BE2C (cell line): ENCODE results near the gene EPM2A.

Experiments
- DNase-seq: peaks from one replicate; pipeline ENCODE4 v3.0.0-alpha.2; 2020
- H3K27me3 ChIP-seq: fragments of 250-450 bp; sonication (Bioruptor Pico); 2 replicates; pipeline ENCODE4 v1.5.1; 2020; ENCODE audit warnings: mild to moderate bottlenecking
- H3K36me3 ChIP-seq: fragments of 250-450 bp; sonication (Bioruptor Pico); 2 replicates; pipeline ENCODE4 v1.5.1; 2020; ENCODE audit warnings: mild to moderate bottlenecking
- H3K4me1 ChIP-seq: fragments of 250-450 bp; sonication (Bioruptor Pico); 2 replicates; pipeline ENCODE4 v1.5.1; 2020
- H3K4me3 ChIP-seq: 2 replicates; pipeline ENCODE4 v1.5.1; 2011; ENCODE audit warnings: low read depth, low read length
- H3K9me3 ChIP-seq: fragments of 250-450 bp; sonication (Bioruptor Pico); 2 replicates; pipeline ENCODE4 v1.5.1; 2020
- TF ChIP-seq, protein P1 (sequence below): IDR thresholded peaks from 2 replicates; pipeline ENCODE4 v1.5.1; 2012; ENCODE audit warnings: mild to moderate bottlenecking, low read depth, low read length

EPM2A gene

DNA sequence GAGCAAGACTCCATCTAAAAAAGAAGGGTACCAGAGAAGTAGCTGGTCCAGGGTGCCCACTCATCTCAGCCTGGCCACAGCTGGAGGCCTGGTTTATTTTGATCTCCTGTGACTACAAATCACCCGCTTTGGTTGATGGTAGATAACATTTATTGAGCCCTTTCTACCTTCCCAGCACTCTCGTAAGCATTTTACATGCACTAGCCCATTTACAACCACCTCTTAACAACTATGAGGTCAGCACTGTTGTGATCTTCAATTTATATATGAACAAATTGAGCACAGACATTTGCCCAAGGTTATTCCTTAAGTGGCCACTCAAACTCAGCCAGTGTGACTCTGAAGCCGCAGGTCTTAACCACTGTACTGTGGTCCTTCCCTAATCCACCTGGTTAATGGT lies 104.7 kb downstream of the EPM2A start:
- DNase-seq, result no peak
- Histone ChIP-seq H3K27me3 (no peaks in the 10 kb centered on the region), H3K9me3 (no peaks in the 10 kb centered on the region; the same call in 1 of the 2 replicates), H3K36me3 (no peaks in the 10 kb centered on the region), H3K4me1 (no peaks in the 10 kb centered on the region), H3K4me3 (no peak overlapping the region)
- TF ChIP-seq, protein P1, sequence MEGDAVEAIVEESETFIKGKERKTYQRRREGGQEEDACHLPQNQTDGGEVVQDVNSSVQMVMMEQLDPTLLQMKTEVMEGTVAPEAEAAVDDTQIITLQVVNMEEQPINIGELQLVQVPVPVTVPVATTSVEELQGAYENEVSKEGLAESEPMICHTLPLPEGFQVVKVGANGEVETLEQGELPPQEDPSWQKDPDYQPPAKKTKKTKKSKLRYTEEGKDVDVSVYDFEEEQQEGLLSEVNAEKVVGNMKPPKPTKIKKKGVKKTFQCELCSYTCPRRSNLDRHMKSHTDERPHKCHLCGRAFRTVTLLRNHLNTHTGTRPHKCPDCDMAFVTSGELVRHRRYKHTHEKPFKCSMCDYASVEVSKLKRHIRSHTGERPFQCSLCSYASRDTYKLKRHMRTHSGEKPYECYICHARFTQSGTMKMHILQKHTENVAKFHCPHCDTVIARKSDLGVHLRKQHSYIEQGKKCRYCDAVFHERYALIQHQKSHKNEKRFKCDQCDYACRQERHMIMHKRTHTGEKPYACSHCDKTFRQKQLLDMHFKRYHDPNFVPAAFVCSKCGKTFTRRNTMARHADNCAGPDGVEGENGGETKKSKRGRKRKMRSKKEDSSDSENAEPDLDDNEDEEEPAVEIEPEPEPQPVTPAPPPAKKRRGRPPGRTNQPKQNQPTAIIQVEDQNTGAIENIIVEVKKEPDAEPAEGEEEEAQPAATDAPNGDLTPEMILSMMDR, result no peak

DNA sequence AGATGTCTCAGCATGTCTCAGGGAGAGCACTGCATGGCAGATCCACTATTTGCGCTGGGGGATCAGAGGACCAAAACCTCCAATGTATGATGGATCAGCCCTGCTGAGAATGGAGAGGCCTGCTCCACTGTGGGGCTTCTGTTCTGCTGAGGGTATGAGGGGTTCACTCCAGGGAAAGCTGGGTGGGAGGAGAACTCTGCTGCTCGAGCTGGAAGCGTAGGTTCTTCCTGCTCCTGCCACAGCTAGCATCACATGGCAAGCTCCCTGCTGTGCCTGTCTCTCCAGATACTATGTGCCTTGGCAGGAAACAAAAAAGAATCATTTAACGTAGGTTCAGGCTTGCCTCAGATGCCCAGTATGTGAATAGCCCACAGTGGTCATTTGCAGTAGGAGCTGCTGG lies 105.8 kb downstream of the EPM2A start:
- no peak overlapping the region for H3K4me3 ChIP-seq
- no peaks in the 10 kb centered on the region for H3K36me3 ChIP-seq
- no peak for DNase-seq
- H3K27me3 ChIP-seq, result no peaks in the 10 kb centered on the region
- H3K4me1 ChIP-seq, result no peaks in the 10 kb centered on the region
- TF ChIP-seq, protein P1, result no peak
- H3K9me3 ChIP-seq, result no peaks in the 10 kb centered on the region; the same call in 1 of the 2 replicates

DNA sequence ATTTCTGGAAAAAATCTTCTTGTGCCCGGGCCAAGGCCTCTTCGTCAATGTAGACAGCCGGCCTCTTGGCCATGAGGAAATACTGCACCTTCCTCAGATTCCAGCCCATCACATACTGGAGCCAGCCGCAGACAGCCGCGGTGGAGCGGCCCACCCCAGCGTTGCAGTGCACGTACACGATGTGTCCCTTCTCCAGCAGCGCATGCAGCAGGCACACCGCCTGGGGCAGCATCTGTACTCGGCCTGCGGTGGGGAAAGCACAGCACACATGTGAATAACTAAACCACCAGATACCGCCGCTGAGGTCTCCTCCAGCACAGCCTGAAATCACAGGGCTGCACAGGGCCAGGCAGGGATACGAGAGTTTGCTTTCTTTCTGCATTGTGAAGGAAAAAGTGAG lies 107.9 kb downstream of the EPM2A start:
- Histone ChIP-seq H3K4me3 (no peak overlapping the region), H3K27me3 (no peaks in the 10 kb centered on the region), H3K4me1 (no peaks in the 10 kb centered on the region), H3K36me3 (no peaks in the 10 kb centered on the region), H3K9me3 (no peaks in the 10 kb centered on the region)
- TF ChIP-seq, protein P1, result no peak
- DNase-seq, result no peak

DNA sequence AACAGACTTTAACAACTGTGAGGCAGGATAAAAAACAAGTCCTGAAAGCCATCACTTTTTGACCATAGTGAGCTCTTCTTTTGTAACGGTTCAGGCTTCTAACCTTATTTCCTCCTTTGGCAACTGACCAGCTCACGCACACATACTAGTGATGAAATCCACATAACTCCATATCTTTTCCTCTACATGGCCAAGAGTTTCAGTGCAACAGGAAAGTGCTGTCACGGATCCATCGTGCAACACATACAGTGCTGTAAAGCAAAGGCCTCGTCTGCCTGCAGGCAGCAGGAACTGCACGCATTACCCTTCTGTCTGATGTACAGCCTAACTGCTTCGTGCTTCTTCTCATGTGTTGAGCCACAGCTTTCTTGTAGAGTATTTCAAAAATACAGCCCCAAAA lies 108.5 kb downstream of the EPM2A start:
- Histone ChIP-seq H3K36me3 (no peaks in the 10 kb centered on the region), H3K27me3 (no peaks in the 10 kb centered on the region), H3K9me3 (no peaks in the 10 kb centered on the region), H3K4me1 (no peaks in the 10 kb centered on the region), H3K4me3 (no peak overlapping the region)
- TF ChIP-seq, protein P1, result no peak
- DNase-seq, result no peak

DNA sequence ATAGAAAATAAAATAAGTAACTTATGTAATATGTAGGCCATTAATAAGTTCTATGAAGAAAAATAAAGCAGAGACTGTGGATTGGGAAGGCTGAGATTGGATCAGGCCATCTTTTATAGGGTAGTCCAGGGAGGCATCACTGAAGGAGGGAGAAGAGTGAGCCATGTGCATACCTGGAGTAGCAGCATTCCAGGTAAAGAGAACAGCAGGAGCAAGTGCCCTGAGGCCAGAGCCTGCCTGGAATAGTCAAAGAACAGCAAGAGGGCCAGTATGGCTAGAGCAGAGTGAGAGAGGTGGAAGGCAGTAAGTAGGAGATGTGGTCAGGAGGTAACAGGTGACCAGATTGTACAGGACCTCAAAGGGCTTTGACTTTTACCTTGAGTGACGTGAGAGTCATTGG lies 112.1 kb downstream of the EPM2A start:
- Histone ChIP-seq H3K4me1 (no peaks in the 10 kb centered on the region), H3K9me3 (no peaks in the 10 kb centered on the region), H3K4me3 (no peak overlapping the region), H3K27me3 (no peaks in the 10 kb centered on the region; the same call in 1 of the 2 replicates), H3K36me3 (no peaks in the 10 kb centered on the region)
- TF ChIP-seq, protein P1, result no peak
- DNase-seq, result no peak

DNA sequence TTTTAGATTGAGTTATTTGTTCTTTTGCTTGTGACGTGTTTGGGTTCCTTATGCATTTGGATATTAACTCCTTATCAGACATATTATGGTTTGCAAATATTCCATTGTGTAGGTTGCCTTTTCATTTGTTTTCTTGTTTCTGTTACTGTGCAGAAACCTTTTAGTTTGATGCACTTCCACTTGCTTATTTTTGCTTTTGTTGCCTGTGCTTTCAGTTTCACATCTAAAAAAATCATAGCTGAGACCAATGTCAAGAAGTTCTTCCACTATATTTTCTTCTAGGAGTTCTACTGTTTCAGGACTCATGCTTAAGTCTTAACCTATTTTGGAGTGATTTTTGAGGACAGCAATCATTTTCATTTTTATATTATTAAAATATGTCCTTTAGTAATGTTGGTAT lies 113.5 kb downstream of the EPM2A start:
- Histone ChIP-seq H3K9me3 (no peaks in the 10 kb centered on the region), H3K4me3 (no peak overlapping the region), H3K36me3 (no peaks in the 10 kb centered on the region), H3K27me3 (no peaks in the 10 kb centered on the region; the same call in 1 of the 2 replicates), H3K4me1 (no peaks in the 10 kb centered on the region)
- DNase-seq, result no peak
- TF ChIP-seq, protein P1, result no peak
